ENCODE measurements around the gene CYFIP1. TPM values are rescaled to one million over a fixed set of nuclear protein-coding genes. Genes with fewer than 3 reads are reported as not detected.

CYFIP1 gene
- total RNA-seq, 1 donor from 2014 or later: 59.5 TPM

GRCh38 chr15:22893081-22893480 is 87.1 kb downstream of the CYFIP1 start:
- no peak for TF ChIP-seq CTCF (IDR thresholded peaks at IDR 0.05; ENCODE audit: insufficient read depth, low read length, severe bottlenecking)
- H3K36me3 ChIP-seq (ENCODE audit: control insufficient read depth, insufficient read depth, low read length): peaks cover 13% of the 10 kb centered on the region
- FAIRE-seq: no peak

GRCh38 chr15:22892333-22892732 is 87.8 kb downstream of the CYFIP1 start:
- no peak for TF ChIP-seq CTCF (IDR thresholded peaks at IDR 0.05; ENCODE audit: insufficient read depth, low read length, severe bottlenecking)
- H3K36me3 ChIP-seq (ENCODE audit: control insufficient read depth, insufficient read depth, low read length): peaks cover 9% of the 10 kb centered on the region

More at GRCh38 chr15:22893081-22893480, 87.1 kb downstream of the CYFIP1 start:
- H3K27me3 ChIP-seq (ENCODE audit: control insufficient read depth, insufficient read depth, low read length): no peaks in the 10 kb centered on the region
- H3K4me3 ChIP-seq (ENCODE audit: low read depth, low read length): no peak overlapping the region
- DNase-seq (ENCODE audit: low read depth): no peak

GRCh38 chr15:22891426-22892210 is 88.5 kb downstream of the CYFIP1 start:
- no peak for TF ChIP-seq CTCF (IDR thresholded peaks at IDR 0.05; ENCODE audit: insufficient read depth, low read length, severe bottlenecking)
- Histone ChIP-seq H3K4me3 (ENCODE audit: low read depth, low read length) (no peak overlapping the region), H3K36me3 (ENCODE audit: control insufficient read depth, insufficient read depth, low read length) (peaks cover 9% of the 10 kb centered on the region), H3K27me3 (ENCODE audit: control insufficient read depth, insufficient read depth, low read length) (no peaks in the 10 kb centered on the region)
- DNase-seq (ENCODE audit: low read depth): no peak
- FAIRE-seq: no peak

More at GRCh38 chr15:22892333-22892732, 87.8 kb downstream of the CYFIP1 start:
- Histone ChIP-seq H3K27me3 (ENCODE audit: control insufficient read depth, insufficient read depth, low read length) (no peaks in the 10 kb centered on the region), H3K4me3 (ENCODE audit: low read depth, low read length) (no peak overlapping the region)
- DNase-seq (ENCODE audit: low read depth) (no peak), FAIRE-seq (no peak)

- TF ChIP-seq CTCF (IDR thresholded peaks at IDR 0.05; ENCODE audit: insufficient read depth, low read length, severe bottlenecking): no peak
- FAIRE-seq (no peak), DNase-seq (ENCODE audit: low read depth) (no peak)
- H3K4me3 ChIP-seq (ENCODE audit: low read depth, low read length): no peak overlapping the region
- peaks cover 9% of the 10 kb centered on the region for H3K36me3 ChIP-seq (ENCODE audit: control insufficient read depth, insufficient read depth, low read length)
- no peaks in the 10 kb centered on the region for H3K27me3 ChIP-seq (ENCODE audit: control insufficient read depth, insufficient read depth, low read length)
Observed at GRCh38 chr15:22890296-22890695, 89.9 kb downstream of the CYFIP1 start.

GRCh38 chr15:22889146-22889818 is 90.9 kb downstream of the CYFIP1 start:
- TF ChIP-seq CTCF (IDR thresholded peaks at IDR 0.05; ENCODE audit: insufficient read depth, low read length, severe bottlenecking): no peak
- H3K36me3 ChIP-seq (ENCODE audit: control insufficient read depth, insufficient read depth, low read length): peaks cover 11% of the 10 kb centered on the region

More at GRCh38 chr15:22889146-22889818, 90.9 kb downstream of the CYFIP1 start:
- DNase-seq (ENCODE audit: low read depth): no peak
- no peak for FAIRE-seq
- H3K4me3 ChIP-seq (ENCODE audit: low read depth, low read length): no peak overlapping the region
- no peaks in the 10 kb centered on the region for H3K27me3 ChIP-seq (ENCODE audit: control insufficient read depth, insufficient read depth, low read length)
